HT1080 (cell line): ENCODE measurements around the gene RERG. TPM values are rescaled to one million over a fixed set of nuclear protein-coding genes. Genes with fewer than 3 reads are reported as not detected.
A peak's percentile ranks its signal among the peaks of the same experiment; 100 is the strongest.

ENCODE experiments used
- DNase-seq: peaks from one replicate; pipeline ENCODE4 v3.0.0-alpha.2; 2015; ENCODE audit warnings: low read depth
- total RNA-seq: library from RNA; depleted of rRNA; stranded (reverse); fragments of >200 nt; shearing (Covaris generic); gene quantifications from 2 replicates; pipeline ENCODE4 v1.2.3, GENCODE V29; 2014

Gene RERG
- total RNA-seq, 1 experiment from 2014 or later: not detected

GRCh38 chr12:15192720-15193119 lies 28.5 kb downstream of the RERG start:
- no peak for DNase-seq

GRCh38 chr12:15188127-15188526 lies 33.1 kb downstream of the RERG start:
- DNase-seq: no peak

GRCh38 chr12:15186597-15186996 lies 34.6 kb downstream of the RERG start:
- no peak for DNase-seq

GRCh38 chr12:15184484-15184883 lies 36.7 kb downstream of the RERG start:
- DNase-seq: no peak

GRCh38 chr12:15183821-15184220 lies 37.4 kb downstream of the RERG start:
- DNase-seq: no peak

- no peak for DNase-seq
Observed at GRCh38 chr12:15181017-15181683, 40.1 kb downstream of the RERG start.

GRCh38 chr12:15180325-15180724 lies 40.9 kb downstream of the RERG start:
- DNase-seq: no peak

GRCh38 chr12:15179672-15180071 lies 41.5 kb downstream of the RERG start:
- DNase-seq: no peak

GRCh38 chr12:15173142-15173541 lies 48.1 kb downstream of the RERG start:
- no peak for DNase-seq

- DNase-seq: no peak
Observed at GRCh38 chr12:15172060-15172822, 49.0 kb downstream of the RERG start.

GRCh38 chr12:15171012-15171655 lies 50.1 kb downstream of the RERG start:
- DNase-seq: no peak

GRCh38 chr12:15168026-15168678 lies 53.1 kb downstream of the RERG start:
- DNase-seq: no peak

GRCh38 chr12:15165012-15165659 lies 56.1 kb downstream of the RERG start:
- DNase-seq: peak; percentile 34

GRCh38 chr12:15163030-15163976 lies 57.9 kb downstream of the RERG start:
- DNase-seq: peak; percentile 18

GRCh38 chr12:15158083-15158482 lies 63.1 kb downstream of the RERG start:
- DNase-seq: no peak

GRCh38 chr12:15157269-15157671 lies 63.9 kb downstream of the RERG start:
- DNase-seq: no peak

GRCh38 chr12:15155271-15155670 lies 65.9 kb downstream of the RERG start:
- DNase-seq: no peak

- no peak for DNase-seq
Observed at GRCh38 chr12:15154103-15154502, 67.1 kb downstream of the RERG start.

GRCh38 chr12:15152868-15153267 lies 68.3 kb downstream of the RERG start:
- DNase-seq: peak; percentile 60

- no peak for DNase-seq
Observed at GRCh38 chr12:15152456-15152855, 68.8 kb downstream of the RERG start.
